GM12801 (cell line): ENCODE measurements around the gene STK40.

Source experiments
- CTCF ChIP-seq: IDR thresholded peaks from one replicate; pipeline ENCODE4 v1.5.1; 2011; ENCODE audit warnings: control low read depth; ENCODE audit not compliant: insufficient read length; ENCODE audit errors: extremely low read depth

Gene STK40

DNA sequence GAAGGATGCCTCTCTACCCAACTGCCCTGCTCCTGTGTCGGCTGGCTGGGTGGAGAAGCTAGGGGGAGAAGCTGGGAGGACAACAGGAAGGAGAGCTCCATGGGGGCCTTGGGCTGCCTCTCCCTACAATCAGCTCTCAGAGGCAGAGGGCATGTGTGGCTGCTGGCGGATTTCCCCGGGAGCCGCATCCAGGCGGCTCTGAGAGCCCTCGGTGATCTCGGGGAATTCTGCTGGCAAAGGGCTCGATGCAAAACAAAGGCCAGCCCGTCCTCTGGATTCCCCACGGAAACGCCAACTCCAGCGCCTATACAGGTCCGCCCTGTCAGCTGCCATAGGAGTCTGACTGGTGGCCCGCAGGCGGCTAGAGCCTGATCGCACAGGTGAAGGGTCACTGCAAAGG, 35.9 kb downstream of the STK40 start:
- TF ChIP-seq CTCF, result no peak

GRCh38 chr1:36349241-36349671, 36.5 kb downstream of the STK40 start:
- no peak for TF ChIP-seq CTCF

DNA sequence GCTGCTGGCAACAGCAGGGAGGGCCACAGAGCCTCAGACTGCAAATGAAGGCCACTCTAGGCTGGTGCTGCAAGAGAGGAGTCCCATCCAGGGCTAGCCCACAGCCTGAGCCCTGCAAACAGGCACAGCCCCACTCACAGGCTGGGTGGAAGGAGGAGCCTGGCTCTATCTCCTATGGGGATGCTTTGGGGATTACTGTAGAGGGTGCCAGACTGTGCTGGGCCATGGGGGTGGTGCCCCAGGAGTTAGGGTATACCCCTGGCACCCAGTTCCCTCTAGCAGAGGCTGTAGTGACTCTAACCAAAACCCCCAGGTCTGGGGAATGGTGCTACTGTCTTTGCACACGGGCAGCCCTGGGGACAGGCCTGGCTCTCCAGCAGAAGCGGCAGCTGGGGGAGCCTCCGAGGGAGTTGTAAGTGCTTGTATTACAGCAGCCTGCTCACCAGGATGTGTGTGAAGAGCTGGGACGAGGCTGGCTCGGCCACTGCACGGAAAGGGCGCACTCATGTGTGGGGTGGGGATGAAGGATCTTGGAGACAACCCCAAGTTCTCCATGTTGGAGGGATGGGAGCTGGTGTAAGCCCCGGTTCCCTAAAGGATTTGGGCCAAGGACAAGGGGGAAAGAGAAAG, 38.9 kb downstream of the STK40 start:
- TF ChIP-seq CTCF, result no peak

- no peak for TF ChIP-seq CTCF
Observed at GRCh38 chr1:36345353-36345752, 40.4 kb downstream of the STK40 start.

- TF ChIP-seq CTCF, result no peak
Observed at GRCh38 chr1:36344395-36344680, 41.4 kb downstream of the STK40 start.

- no peak for TF ChIP-seq CTCF
Observed at GRCh38 chr1:36343651-36344394, 41.9 kb downstream of the STK40 start.

GRCh38 chr1:36342426-36343185, 43.1 kb downstream of the STK40 start:
- no peak for TF ChIP-seq CTCF
